ENCODE data around the gene SPRED1. TPM values are rescaled to one million over a fixed set of nuclear protein-coding genes. Genes with fewer than 3 reads are reported as not detected.

The SPRED1 gene
- total and polyA plus RNA-seq, 2 experiments from 2014 or later = 11.4 to 44.0 TPM

- Histone ChIP-seq H3K4me3 (no peak overlapping the region), H3K4me2 (no peak overlapping the region), H3F3A (replicated peaks; ENCODE audit: low read depth) (no peaks in the 10 kb centered on the region), H3K27ac (ENCODE audit: low read depth) (no peak overlapping the region), H3K36me3 (ENCODE audit: insufficient read depth) (peaks cover 4% of the 10 kb centered on the region; the same call in 1 of the 2 replicates), H4K20me1 (replicated peaks; ENCODE audit: insufficient read depth) (peaks cover 4% of the 10 kb centered on the region; the same call in 1 of the 2 replicates), H3K79me2 (replicated peaks; ENCODE audit: insufficient read depth) (peaks cover 63% of the 10 kb centered on the region), H3K9me2 (ENCODE audit: insufficient read depth) (no peaks in the 10 kb centered on the region), H2AFZ (no peak overlapping the region), H3K4me1 (ENCODE audit: insufficient read depth) (0 out of 2 replicates have a peak, but pooled peaks cover 3% of the 10 kb centered on the region), H3K27me3 (ENCODE audit: insufficient read depth) (no peaks in the 10 kb centered on the region)
- no peak for ATAC-seq
- Mint-ChIP-seq H3K4me3 (no peak overlapping the region), H3K4me1 (peaks cover 9% of the 10 kb centered on the region), H3K27ac (no peak overlapping the region), H3K36me3 (ENCODE audit: low read depth) (peaks cover 19% of the 10 kb centered on the region; the same call in 2 of the 3 replicates), H3K9me3 (no peaks in the 10 kb centered on the region), H3K27me3 (ENCODE audit: insufficient read depth, low read depth, poor library complexity) (no peaks in the 10 kb centered on the region)
- TF ChIP-seq ETS1 (IDR thresholded peaks at IDR 0.05) (no peak), ZNF462 (CRISPR knock-in tag; IDR thresholded peaks at IDR 0.05) (no peak), REST (IDR thresholded peaks at IDR 0.05; ENCODE audit: unreplicated experiment) (no peak), ZNF114 (CRISPR knock-in tag; IDR thresholded peaks at IDR 0.05) (no peak), STAT1 (IDR thresholded peaks at IDR 0.05; ENCODE audit: unreplicated experiment) (no peak), POLR2AphosphoS5 (IDR thresholded peaks at IDR 0.05; ENCODE audit: low read depth) (no peak), CTCF (conservative IDR thresholded peaks at IDR 0.05; ENCODE audit: low read depth in 2 of 2) (no peak), ZNF331 (CRISPR knock-in tag; IDR thresholded peaks at IDR 0.05; ENCODE audit: low read depth) (no peak), EZH2 (IDR thresholded peaks at IDR 0.05; ENCODE audit: low read depth, unreplicated experiment) (no peak), EZH2phosphoT487 (IDR thresholded peaks at IDR 0.05; ENCODE audit: unreplicated experiment) (no peak), JUNB (IDR thresholded peaks at IDR 0.05; ENCODE audit: unreplicated experiment) (no peak)
- no peak for DNase-seq (ENCODE audit: low spot score)
Measured at GRCh38 chr15:38320866-38321265, 68.2 kb downstream of the SPRED1 start.

Measured in GM23338 (cell line).